Measurements from ENCODE around the gene KIF1B. TPM values are rescaled to one million over a fixed set of nuclear protein-coding genes. Genes with fewer than 3 reads are reported as not detected.
"Not testable (repeated sequence)": the region's sequence is repeated elsewhere in the genome, so short reads cannot be mapped to it uniquely, and the experiment has no call there.

Gene KIF1B
- polyA plus RNA-seq, 1 of the 3 experiments (the other 2 are of a cell fraction), result 6.8 TPM

DNA sequence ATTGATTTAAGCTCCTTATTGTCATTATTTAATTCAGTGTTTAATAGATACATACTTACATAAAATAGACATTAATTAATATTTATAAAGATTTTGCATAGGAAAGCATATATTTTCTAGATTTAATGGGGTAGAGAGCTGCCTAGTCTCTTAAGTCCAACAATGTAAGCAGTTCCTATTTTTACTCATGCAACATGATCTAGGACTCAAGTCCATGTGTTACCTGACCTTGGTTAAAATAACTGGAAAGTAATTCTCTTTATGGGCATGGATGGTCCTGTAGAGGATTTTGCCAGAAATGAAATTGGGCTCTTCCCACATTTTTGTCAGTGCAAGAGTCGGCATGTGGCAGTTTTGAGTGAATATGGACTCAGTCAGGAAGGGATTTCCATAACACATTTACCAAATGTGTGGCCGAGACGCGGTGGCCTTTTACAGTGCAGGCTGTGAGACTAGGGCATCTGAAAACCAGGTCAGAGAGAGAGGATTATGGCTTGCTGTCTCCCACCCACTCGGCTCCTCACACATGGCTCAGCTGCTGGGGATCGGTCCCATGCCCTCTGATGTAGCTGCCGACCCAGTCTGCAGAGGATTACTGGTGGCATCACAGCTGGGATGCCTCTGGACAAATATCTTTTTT is 6.2 kb upstream of the KIF1B start (continued):
- TF ChIP-seq, protein P1, sequence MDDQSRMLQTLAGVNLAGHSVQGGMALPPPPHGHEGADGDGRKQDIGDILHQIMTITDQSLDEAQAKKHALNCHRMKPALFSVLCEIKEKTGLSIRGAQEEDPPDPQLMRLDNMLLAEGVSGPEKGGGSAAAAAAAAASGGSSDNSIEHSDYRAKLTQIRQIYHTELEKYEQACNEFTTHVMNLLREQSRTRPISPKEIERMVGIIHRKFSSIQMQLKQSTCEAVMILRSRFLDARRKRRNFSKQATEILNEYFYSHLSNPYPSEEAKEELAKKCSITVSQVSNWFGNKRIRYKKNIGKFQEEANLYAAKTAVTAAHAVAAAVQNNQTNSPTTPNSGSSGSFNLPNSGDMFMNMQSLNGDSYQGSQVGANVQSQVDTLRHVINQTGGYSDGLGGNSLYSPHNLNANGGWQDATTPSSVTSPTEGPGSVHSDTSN (IDR thresholded peaks at IDR 0.05), result no peak
- TF ChIP-seq GABPA (IDR thresholded peaks at IDR 0.05; ENCODE audit: low read depth), result no peak

DNA sequence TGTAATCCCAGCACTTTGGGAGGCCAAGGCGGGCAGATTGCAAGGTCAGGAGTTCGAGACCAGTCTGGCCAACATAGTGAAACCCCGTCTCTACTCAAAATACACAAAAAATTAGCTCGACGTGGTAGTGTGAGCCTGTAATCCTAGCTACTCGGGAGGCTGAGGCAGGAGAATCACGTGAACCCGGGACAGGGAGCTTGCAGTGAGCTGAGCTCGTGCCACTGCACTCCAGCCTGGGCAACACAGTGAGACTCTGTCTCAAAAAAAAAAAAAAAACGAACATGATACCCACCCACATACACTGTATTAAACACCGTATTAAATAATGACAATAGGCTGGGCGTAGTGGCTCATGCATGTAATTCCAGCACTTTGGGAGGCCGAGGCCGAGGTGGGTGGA is 5.2 kb upstream of the KIF1B start:
- H3K27me3 ChIP-seq (ENCODE audit: insufficient read depth); H3K9ac ChIP-seq; H2AFZ ChIP-seq (ENCODE audit: low read depth); H3K4me1 ChIP-seq (ENCODE audit: control insufficient read depth in 1 of 2, insufficient read depth in 2 of 2, low read depth in 1 of 2, low read length in 1 of 2); H3K9me3 ChIP-seq; H3K36me3 ChIP-seq (replicated peaks in 1 of 2; ENCODE audit: control insufficient read depth in 1 of 2, insufficient read depth in 2 of 2, low read length in 1 of 2); H3K9me2 ChIP-seq; H4K20me1 ChIP-seq (ENCODE audit: insufficient read depth); H3K4me2 ChIP-seq; DNase-seq; POLR2A ChIA-PET; H3K4me3 ChIP-seq (ENCODE audit: low read depth in 2 of 2, low read length in 1 of 2); H3K79me2 ChIP-seq (ENCODE audit: insufficient read depth); H3K27ac ChIP-seq (ENCODE audit: low read depth in 2 of 2, low read length in 1 of 2): not testable (repeated sequence)
- peaks cover 15% of the 10 kb centered on the region for H3F3A ChIP-seq (replicated peaks; ENCODE audit: insufficient read depth)
- CTCF ChIA-PET, result interaction anchor here (0.9 to 1.3 kb wide), 2 partner anchors 133 to 262 kb away, joined by 3 to 4 read pairs; partner anchors contain the start of genes LZIC and NMNAT1
- 86% methylated on average over 14 of the region's 14 CpGs for WGBS (ENCODE audit: low lambda C conversion rate)

DNA sequence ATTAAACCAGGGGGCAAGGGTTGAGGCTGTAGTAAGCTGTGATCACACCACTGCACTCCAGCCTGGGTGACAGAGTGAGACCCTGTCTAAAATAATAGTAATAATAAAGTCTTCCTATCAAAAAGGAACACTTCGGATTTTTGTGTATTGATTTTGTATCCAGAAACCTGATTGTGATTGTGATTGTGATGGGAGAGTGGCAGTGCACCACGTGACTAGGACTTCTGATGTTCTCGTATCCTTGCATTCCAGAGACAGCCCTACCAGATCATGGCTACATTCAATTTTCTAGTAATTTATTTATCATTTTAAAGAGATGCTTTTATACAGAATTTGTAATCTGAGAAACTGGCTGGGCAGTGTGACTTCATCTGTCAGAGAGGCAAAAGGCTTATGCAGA is 2.6 kb upstream of the KIF1B start:
- peaks cover 20% of the 10 kb centered on the region for H3K79me2 ChIP-seq (ENCODE audit: insufficient read depth)
- no peaks in the 10 kb centered on the region for H3K9me3 ChIP-seq
- H3K9ac ChIP-seq, result no peak overlapping the region
- 87% methylated on average over 3 of the region's 3 CpGs for WGBS (ENCODE audit: low lambda C conversion rate)
- H3K4me3 ChIP-seq (ENCODE audit: low read depth in 2 of 2, low read length in 1 of 2), result no peak overlapping the region
- DNase-seq, result no peak
- H3K36me3 ChIP-seq (replicated peaks in 1 of 2; ENCODE audit: control insufficient read depth in 1 of 2, insufficient read depth in 2 of 2, low read length in 1 of 2), result no peaks in the 10 kb centered on the region
- H3K9me2 ChIP-seq, result no peaks in the 10 kb centered on the region
- H3K27ac ChIP-seq (ENCODE audit: low read depth in 2 of 2, low read length in 1 of 2), result no peak overlapping the region
- peaks cover 29% of the 10 kb centered on the region for H3F3A ChIP-seq (replicated peaks; ENCODE audit: insufficient read depth)
- H3K4me2 ChIP-seq, result no peak overlapping the region
- ChIA-PET POLR2A (no interaction called here), CTCF (interaction anchor here (1.3 kb wide), 1 partner anchor 20 kb away, joined by 3 read pairs; no protein-coding TSS in a partner anchor)
- no peaks in the 10 kb centered on the region for H3K27me3 ChIP-seq (ENCODE audit: insufficient read depth)
- TF ChIP-seq, protein P2, sequence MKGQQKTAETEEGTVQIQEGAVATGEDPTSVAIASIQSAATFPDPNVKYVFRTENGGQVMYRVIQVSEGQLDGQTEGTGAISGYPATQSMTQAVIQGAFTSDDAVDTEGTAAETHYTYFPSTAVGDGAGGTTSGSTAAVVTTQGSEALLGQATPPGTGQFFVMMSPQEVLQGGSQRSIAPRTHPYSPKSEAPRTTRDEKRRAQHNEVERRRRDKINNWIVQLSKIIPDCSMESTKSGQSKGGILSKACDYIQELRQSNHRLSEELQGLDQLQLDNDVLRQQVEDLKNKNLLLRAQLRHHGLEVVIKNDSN (IDR thresholded peaks at IDR 0.05; ENCODE audit: borderline replicate concordance, low read depth), result no peak
- TF ChIP-seq NFIC (IDR thresholded peaks at IDR 0.05; ENCODE audit: borderline replicate concordance) (no peak), ELF1 (IDR thresholded peaks at IDR 0.05) (no peak), POLR2AphosphoS5 (IDR thresholded peaks at IDR 0.05; ENCODE audit: low read depth, low read length) (no peak), JUND (IDR thresholded peaks at IDR 0.05) (no peak), MEF2A (IDR thresholded peaks at IDR 0.05; ENCODE audit: borderline replicate concordance, low read depth) (no peak)
- TF ChIP-seq, protein P3, sequence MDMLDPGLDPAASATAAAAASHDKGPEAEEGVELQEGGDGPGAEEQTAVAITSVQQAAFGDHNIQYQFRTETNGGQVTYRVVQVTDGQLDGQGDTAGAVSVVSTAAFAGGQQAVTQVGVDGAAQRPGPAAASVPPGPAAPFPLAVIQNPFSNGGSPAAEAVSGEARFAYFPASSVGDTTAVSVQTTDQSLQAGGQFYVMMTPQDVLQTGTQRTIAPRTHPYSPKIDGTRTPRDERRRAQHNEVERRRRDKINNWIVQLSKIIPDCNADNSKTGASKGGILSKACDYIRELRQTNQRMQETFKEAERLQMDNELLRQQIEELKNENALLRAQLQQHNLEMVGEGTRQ (IDR thresholded peaks at IDR 0.05; ENCODE audit: borderline replicate concordance, low read depth, low read length), result no peak
- TF ChIP-seq, protein P4, sequence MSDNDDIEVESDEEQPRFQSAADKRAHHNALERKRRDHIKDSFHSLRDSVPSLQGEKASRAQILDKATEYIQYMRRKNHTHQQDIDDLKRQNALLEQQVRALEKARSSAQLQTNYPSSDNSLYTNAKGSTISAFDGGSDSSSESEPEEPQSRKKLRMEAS (IDR thresholded peaks at IDR 0.05; ENCODE audit: low read depth), result no peak
- TF ChIP-seq, protein P5, sequence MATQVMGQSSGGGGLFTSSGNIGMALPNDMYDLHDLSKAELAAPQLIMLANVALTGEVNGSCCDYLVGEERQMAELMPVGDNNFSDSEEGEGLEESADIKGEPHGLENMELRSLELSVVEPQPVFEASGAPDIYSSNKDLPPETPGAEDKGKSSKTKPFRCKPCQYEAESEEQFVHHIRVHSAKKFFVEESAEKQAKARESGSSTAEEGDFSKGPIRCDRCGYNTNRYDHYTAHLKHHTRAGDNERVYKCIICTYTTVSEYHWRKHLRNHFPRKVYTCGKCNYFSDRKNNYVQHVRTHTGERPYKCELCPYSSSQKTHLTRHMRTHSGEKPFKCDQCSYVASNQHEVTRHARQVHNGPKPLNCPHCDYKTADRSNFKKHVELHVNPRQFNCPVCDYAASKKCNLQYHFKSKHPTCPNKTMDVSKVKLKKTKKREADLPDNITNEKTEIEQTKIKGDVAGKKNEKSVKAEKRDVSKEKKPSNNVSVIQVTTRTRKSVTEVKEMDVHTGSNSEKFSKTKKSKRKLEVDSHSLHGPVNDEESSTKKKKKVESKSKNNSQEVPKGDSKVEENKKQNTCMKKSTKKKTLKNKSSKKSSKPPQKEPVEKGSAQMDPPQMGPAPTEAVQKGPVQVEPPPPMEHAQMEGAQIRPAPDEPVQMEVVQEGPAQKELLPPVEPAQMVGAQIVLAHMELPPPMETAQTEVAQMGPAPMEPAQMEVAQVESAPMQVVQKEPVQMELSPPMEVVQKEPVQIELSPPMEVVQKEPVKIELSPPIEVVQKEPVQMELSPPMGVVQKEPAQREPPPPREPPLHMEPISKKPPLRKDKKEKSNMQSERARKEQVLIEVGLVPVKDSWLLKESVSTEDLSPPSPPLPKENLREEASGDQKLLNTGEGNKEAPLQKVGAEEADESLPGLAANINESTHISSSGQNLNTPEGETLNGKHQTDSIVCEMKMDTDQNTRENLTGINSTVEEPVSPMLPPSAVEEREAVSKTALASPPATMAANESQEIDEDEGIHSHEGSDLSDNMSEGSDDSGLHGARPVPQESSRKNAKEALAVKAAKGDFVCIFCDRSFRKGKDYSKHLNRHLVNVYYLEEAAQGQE (IDR thresholded peaks at IDR 0.05; ENCODE audit: low read depth, low read length), result no peak
- no peak overlapping the region for H2AFZ ChIP-seq (ENCODE audit: low read depth)
- H4K20me1 ChIP-seq (ENCODE audit: insufficient read depth), result peaks cover 9% of the 10 kb centered on the region
- H3K4me1 ChIP-seq (ENCODE audit: control insufficient read depth in 1 of 2, insufficient read depth in 2 of 2, low read depth in 1 of 2, low read length in 1 of 2), result peaks cover 0 to 3% of the 10 kb centered on the region in 2 experiments; a peak in 2 of 4 replicates

Data from SK-N-SH (cell line).